Activated T-helper 9 cell treated with anti-CD3 and anti-CD28 coated beads, Interleukin-2, amount 50 U/mL, for 16 hours (primary cell): ENCODE measurements around the gene C1QTNF9.
"Not testable (repeated sequence)": the region's sequence is repeated elsewhere in the genome, so short reads cannot be mapped to it uniquely, and the experiment has no call there.

ENCODE experiments used
- DNase-seq: peaks from one replicate; pipeline ENCODE4 v3.0.0-alpha.2; 2020; ENCODE audit warnings: low read depth

Gene C1QTNF9

GRCh38 chr13:24323036-24323738 lies 13.8 kb downstream of the C1QTNF9 start:
- no peak for DNase-seq

- DNase-seq, result no peak
Observed at GRCh38 chr13:24323739-24324075, 14.3 kb downstream of the C1QTNF9 start.

DNA sequence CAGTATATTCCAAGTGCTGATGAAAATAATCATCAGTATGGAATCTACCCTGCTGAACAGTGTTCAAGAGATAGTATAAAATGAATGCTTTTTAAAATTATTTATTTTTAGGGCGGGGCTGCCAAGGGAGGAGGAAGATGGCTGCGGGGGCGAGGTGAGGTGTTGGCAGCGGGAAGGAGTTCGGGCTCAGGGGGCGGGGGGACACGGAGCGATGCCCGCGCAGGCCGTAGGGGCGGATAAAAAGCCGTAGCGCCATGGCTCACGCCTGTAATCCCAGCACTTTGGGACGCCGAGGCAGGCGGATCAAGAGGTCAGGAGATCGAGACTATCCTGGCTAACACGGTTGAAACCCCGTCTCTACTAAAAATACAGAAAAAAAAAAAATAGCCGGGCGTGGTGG lies 18.2 kb downstream of the C1QTNF9 start:
- not testable (repeated sequence) for DNase-seq

- DNase-seq, result no peak
Observed at GRCh38 chr13:24328145-24328544, 18.8 kb downstream of the C1QTNF9 start.

- DNase-seq, result no peak
Observed at GRCh38 chr13:24338721-24339120, 29.3 kb downstream of the C1QTNF9 start.

GRCh38 chr13:24339937-24340607 lies 30.7 kb downstream of the C1QTNF9 start:
- DNase-seq, result no peak

DNA sequence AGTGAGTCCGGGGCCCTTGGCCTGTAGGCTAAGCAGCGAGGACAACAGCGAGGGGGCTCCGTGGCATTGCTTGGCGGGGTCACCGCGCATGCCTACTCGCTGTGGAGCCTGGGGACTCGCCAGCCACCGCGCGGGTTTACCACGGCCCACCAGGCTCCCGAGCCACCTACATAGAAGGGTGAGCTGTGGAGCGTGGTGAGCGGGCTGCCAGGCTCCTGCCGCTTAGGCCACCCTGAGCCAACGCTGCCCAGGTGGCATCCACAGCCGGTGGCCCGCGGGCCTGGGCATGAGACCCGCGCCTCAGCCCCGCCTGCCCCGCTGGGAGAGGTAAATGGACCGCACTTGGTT lies 31.2 kb downstream of the C1QTNF9 start:
- DNase-seq, result no peak

- no peak for DNase-seq
Observed at GRCh38 chr13:24341439-24341838, 32.1 kb downstream of the C1QTNF9 start.

DNA sequence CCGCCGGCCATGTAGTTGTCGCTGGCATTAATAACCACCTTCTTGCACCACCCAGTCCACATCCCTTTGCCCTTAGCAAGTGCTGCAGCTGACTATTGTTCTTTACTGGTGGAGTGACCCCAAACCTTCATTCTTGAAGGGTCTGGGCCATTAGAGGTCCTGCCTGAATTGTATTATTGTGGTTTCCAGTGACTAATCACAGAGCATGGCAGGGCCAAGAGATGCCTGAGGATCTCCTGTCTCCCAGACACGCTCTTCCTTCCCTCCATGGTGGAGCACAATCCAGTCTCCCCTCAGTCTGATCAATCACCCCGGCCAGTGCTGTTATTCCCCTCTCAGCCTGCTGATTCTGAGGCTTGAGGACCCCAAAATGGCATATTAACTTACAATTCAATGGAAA lies 39.0 kb downstream of the C1QTNF9 start:
- no peak for DNase-seq

- DNase-seq, result no peak
Observed at GRCh38 chr13:24348797-24349515, 39.6 kb downstream of the C1QTNF9 start.

DNA sequence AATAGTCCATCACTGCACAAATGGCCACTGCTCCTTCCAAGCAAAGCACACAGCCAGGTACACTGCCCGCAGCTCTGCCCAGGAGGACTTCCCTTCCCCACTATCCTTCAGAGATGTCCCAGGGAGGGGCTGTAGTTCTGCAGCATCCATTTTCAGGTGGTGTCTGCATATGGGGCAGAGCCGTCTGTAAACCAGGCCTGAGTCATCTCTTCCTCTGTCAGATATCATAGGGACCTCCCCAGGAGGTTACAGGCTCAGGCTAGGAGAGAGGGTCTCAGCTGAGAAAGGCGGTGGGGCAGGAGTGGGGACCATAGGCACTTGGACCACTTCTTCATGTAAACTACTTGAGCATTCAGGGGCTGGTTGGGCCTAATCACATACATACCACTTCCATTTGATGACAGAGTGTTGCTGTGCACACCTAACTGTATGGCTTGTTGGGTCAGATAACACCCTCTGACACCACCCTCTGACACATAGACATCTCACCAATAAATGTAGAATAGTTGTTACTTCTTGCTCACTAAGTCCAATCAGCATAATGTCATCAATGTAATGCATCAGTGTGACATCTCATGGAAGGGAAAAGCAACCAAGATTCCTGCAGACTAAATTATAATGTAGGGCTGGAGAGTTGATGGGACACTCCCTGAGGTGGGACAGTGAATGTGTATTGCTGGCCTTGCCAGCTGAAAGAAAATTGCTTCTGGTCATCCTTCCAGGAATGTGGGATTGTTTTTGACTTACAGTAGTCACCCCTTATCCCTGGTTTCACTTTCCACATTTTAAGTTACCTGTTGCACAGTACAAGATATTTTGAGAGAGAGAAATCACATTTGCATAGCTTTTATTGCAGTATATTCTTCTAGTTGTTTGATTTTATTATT lies 40.6 kb downstream of the C1QTNF9 start:
- not testable (repeated sequence) for DNase-seq

GRCh38 chr13:24351423-24351822 lies 42.0 kb downstream of the C1QTNF9 start:
- DNase-seq, result no peak

GRCh38 chr13:24353736-24354135 lies 44.4 kb downstream of the C1QTNF9 start:
- DNase-seq, result no peak

DNA sequence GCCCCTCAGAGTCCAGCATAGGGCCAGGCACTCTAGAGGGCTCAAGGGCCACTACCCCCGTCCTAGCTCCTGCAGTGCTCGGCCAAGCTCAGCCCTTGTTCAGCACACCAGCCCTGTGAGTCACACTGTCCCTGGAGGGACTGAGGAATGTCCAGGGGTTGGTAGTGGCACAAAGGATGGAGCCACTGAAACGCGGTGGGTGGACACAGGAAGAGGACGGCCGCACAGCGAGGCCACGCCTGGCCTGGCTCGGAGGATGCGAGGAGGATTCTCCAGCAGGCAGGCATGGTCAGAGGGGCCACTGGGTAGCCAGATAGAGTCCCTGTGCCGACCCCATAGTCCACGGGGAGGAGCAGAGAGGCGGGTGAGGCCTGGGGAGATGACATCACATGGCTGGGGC lies 45.7 kb downstream of the C1QTNF9 start:
- DNase-seq, result no peak

- DNase-seq, result no peak
Observed at GRCh38 chr13:24356270-24356669, 46.9 kb downstream of the C1QTNF9 start.

GRCh38 chr13:24356837-24357236 lies 47.5 kb downstream of the C1QTNF9 start:
- DNase-seq, result no peak

GRCh38 chr13:24357756-24358155 lies 48.4 kb downstream of the C1QTNF9 start:
- no peak for DNase-seq

DNA sequence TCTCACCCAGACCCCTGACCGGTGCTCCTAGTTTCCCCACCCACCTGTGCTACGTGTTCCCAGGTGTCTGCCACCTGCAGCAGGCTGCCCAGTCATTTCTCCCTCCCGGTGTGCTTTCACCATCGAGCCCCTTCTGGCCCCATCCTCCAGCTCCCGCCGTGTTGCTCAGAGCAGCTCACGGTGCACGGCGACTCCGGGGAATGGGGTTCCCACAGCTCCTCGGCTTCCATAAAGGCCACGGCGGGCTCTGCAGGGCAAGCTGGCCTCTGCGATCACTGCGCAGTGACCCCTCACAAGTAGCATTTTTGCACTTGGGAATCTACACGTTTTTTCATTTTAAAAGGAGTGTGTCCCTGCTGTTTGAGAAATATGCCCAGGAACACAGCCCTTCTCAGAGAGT lies 49.5 kb downstream of the C1QTNF9 start:
- DNase-seq, result not testable (repeated sequence)

- not testable (repeated sequence) for DNase-seq
Observed at GRCh38 chr13:24359252-24359651, 49.9 kb downstream of the C1QTNF9 start.

- DNase-seq, result no peak
Observed at GRCh38 chr13:24360106-24360505, 50.7 kb downstream of the C1QTNF9 start.

DNA sequence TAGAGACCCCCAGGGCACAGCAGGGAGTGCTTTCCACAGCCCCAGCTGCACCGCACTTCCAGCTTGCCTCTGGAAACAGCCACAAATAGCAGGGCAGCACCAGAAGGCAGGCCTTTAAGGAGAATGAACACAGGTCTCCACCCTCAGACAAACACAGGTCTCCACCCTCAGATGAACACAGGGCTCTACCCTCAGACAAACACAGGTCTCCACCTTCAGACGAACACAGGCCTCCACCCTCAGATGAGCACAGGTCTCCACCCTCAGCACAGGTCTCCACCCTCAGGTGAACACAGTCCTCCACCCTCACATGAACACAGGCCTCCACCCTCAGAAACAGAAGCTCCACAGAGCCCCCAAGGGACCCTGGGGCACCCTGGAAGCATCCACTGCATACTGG lies 51.7 kb downstream of the C1QTNF9 start:
- no peak for DNase-seq

DNA sequence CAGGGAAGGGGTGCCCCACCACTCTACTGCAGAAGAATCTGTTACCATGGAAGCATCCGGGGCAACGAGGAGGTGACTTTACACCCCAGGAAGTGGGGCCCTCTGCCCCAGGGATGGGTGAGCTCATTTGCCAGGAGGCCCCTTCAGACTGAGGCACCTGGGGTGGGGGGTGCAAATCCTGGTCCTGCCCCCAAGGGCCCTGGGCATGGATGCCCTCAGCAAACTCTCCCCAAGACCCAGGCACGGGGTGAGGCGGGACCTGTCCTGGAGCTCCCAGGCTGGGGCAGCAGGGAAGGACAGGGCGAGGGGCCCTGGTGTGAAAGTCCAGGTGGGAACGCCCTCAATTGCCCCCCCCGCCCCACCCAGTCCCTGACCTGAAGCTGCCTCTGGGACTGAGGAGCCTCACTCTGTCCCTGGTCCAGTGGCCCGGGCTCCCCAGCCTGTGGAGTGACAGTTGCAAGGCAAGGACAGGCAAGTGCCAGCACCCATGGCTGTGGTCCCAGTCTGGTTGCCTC lies 52.5 kb downstream of the C1QTNF9 start:
- DNase-seq, result no peak
